ENCODE measurements around the gene PTRH1. TPM values are rescaled to one million over a fixed set of nuclear protein-coding genes. Genes with fewer than 3 reads are reported as not detected.

PTRH1 gene
- total and polyA plus RNA-seq, 2 of the 13 experiments (the other 11 are each of a cell fraction or from before 2014, with no cell fraction given): 4.0 to 10.4 TPM

GRCh38 chr9:127680226-127680625 is 35.2 kb downstream of the PTRH1 start:
- BruUV-seq (replicated peaks): no TSS peak
- intact Hi-C loops (cut with micrococcal nuclease; ENCODE audit: unreplicated experiment): no loop called here
- no peaks in the 10 kb centered on the region for H3K27me3 ChIP-seq (ENCODE audit: control insufficient read depth in 1 of 2, insufficient read depth in 2 of 2, low read length in 2 of 2)

DNA sequence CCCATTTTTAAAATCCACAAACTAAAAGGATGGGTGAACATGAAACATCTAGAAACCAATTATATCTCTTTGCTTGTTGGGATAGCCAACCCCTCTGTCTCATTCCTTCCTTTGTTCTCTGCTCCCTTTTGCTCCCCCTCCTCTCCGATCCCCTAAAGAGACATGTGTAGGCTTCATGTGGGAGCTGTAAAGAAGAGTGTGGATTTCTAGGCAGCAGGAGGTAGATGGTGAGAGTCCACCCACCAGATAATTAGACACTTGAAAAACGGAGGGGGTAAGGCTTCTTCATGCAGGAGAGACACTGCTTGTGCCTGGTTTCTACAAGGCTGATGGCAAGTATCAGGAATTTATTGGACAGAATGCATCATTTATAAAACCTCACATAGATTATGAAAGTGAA is 36.0 kb downstream of the PTRH1 start:
- Histone ChIP-seq H4K20me1 (ENCODE audit: insufficient read depth, low read length) (no peaks in the 10 kb centered on the region), H3K4me1 (ENCODE audit: insufficient read depth, low read length) (no peaks in the 10 kb centered on the region), H2AFZ (ENCODE audit: low read length) (no peak overlapping the region), H3K9me3 (ENCODE audit: low read length) (no peaks in the 10 kb centered on the region), H3K36me3 (replicated peaks in 1 of 2; ENCODE audit: control insufficient read depth in 1 of 2, insufficient read depth in 2 of 2, low read length in 2 of 2) (no peaks in the 10 kb centered on the region), H3K9ac (ENCODE audit: insufficient read depth, low read depth, low read length) (no peak overlapping the region), H3K79me2 (ENCODE audit: insufficient read depth, low read length) (no peaks in the 10 kb centered on the region), H3K27me3 (ENCODE audit: control insufficient read depth in 1 of 2, insufficient read depth in 2 of 2, low read length in 2 of 2) (no peaks in the 10 kb centered on the region), H3K27ac (ENCODE audit: extremely low read length, insufficient read depth, low read length) (no peak overlapping the region), H3K4me3 (replicated peaks in 1 of 3; ENCODE audit: insufficient read depth in 1 of 3, low read depth in 2 of 3, low read length in 3 of 3) (no peak overlapping the region), H3K4me2 (ENCODE audit: low read depth, low read length) (no peak overlapping the region)
- ATAC-seq: no peak
- no TSS peak for BruUV-seq (replicated peaks)
- intact Hi-C loops (cut with micrococcal nuclease; ENCODE audit: unreplicated experiment): no loop called here
- DNase-seq (ENCODE audit: low spot score): no peak
- no peak for FAIRE-seq
- TF ChIP-seq ZNF780A (CRISPR knock-in tag; IDR thresholded peaks at IDR 0.05) (no peak), ZNF451 (CRISPR knock-in tag; IDR thresholded peaks at IDR 0.05) (no peak), IRX3 (CRISPR knock-in tag; IDR thresholded peaks at IDR 0.05; ENCODE audit: borderline replicate concordance, low read depth) (no peak), KLF13 (CRISPR knock-in tag; IDR thresholded peaks at IDR 0.05) (no peak), TBX3 (IDR thresholded peaks at IDR 0.05; ENCODE audit: borderline replicate concordance) (no peak)
- TF ChIP-seq, protein P1, sequence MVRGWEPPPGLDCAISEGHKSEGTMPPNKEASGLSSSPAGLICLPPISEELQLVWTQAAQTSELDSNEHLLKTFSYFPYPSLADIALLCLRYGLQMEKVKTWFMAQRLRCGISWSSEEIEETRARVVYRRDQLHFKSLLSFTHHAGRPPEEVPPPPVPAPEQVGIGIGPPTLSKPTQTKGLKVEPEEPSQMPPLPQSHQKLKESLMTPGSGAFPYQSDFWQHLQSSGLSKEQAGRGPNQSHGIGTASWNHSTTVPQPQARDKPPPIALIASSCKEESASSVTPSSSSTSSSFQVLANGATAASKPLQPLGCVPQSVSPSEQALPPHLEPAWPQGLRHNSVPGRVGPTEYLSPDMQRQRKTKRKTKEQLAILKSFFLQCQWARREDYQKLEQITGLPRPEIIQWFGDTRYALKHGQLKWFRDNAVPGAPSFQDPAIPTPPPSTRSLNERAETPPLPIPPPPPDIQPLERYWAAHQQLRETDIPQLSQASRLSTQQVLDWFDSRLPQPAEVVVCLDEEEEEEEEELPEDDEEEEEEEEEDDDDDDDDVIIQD (CRISPR knock-in tag; IDR thresholded peaks at IDR 0.05; ENCODE audit: low read depth): no peak
- whole genome bisulfite sequencing (ENCODE audit: low lambda C conversion rate): 60% methylated on average over 2 of the region's 2 CpGs
- CTCF ChIA-PET (ENCODE audit: low intra/inter-chr PET ratio, low total read pairs): no interaction called here
- POLR2A ChIA-PET: no interaction called here
- in situ Hi-C loops (cut with HindIII; ENCODE audit: extremely low pct_ligation_motif_present, low pct_unique_long_range_greater_than_20kb): no loop called here

More at GRCh38 chr9:127680226-127680625, 35.2 kb downstream of the PTRH1 start:
- H3K4me2 ChIP-seq (ENCODE audit: low read depth, low read length): no peak overlapping the region
- H3K4me1 ChIP-seq (ENCODE audit: insufficient read depth, low read length): no peaks in the 10 kb centered on the region
- in situ Hi-C loops (cut with HindIII; ENCODE audit: extremely low pct_ligation_motif_present, low pct_unique_long_range_greater_than_20kb): no loop called here
- H4K20me1 ChIP-seq (ENCODE audit: insufficient read depth, low read length): no peaks in the 10 kb centered on the region
- no peaks in the 10 kb centered on the region for H3K79me2 ChIP-seq (ENCODE audit: insufficient read depth, low read length)
- ChIA-PET CTCF (ENCODE audit: low intra/inter-chr PET ratio, low total read pairs) (no interaction called here), POLR2A (no interaction called here)
- H3K4me3 ChIP-seq (replicated peaks in 1 of 3; ENCODE audit: insufficient read depth in 1 of 3, low read depth in 2 of 3, low read length in 3 of 3): no peak overlapping the region
- FAIRE-seq (no peak), DNase-seq (ENCODE audit: low spot score) (no peak), ATAC-seq (no peak)
- whole genome bisulfite sequencing (ENCODE audit: low lambda C conversion rate): 86% methylated on average over 11 of the region's 11 CpGs
- no peak overlapping the region for H3K27ac ChIP-seq (ENCODE audit: extremely low read length, insufficient read depth, low read length)
- H3K9ac ChIP-seq (ENCODE audit: insufficient read depth, low read depth, low read length): no peak overlapping the region
- no peaks in the 10 kb centered on the region for H3K9me3 ChIP-seq (ENCODE audit: low read length)
- TF ChIP-seq ZMYM3 (CRISPR knock-in tag; IDR thresholded peaks at IDR 0.05) (no peak), SMARCC2 (IDR thresholded peaks at IDR 0.05) (no peak), CREB1 (IDR thresholded peaks at IDR 0.05) (no peak), CREB1 (CRISPR knock-in tag; IDR thresholded peaks at IDR 0.05) (no peak), HDAC1 (CRISPR knock-in tag; IDR thresholded peaks at IDR 0.05) (no peak)
- TF ChIP-seq, protein P2, sequence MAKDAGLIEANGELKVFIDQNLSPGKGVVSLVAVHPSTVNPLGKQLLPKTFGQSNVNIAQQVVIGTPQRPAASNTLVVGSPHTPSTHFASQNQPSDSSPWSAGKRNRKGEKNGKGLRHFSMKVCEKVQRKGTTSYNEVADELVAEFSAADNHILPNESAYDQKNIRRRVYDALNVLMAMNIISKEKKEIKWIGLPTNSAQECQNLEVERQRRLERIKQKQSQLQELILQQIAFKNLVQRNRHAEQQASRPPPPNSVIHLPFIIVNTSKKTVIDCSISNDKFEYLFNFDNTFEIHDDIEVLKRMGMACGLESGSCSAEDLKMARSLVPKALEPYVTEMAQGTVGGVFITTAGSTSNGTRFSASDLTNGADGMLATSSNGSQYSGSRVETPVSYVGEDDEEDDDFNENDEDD (CRISPR knock-in tag; IDR thresholded peaks at IDR 0.05; ENCODE audit: borderline replicate concordance): no peak
- no peak overlapping the region for H2AFZ ChIP-seq (ENCODE audit: low read length)
- H3K36me3 ChIP-seq (replicated peaks in 1 of 2; ENCODE audit: control insufficient read depth in 1 of 2, insufficient read depth in 2 of 2, low read length in 2 of 2): no peaks in the 10 kb centered on the region
